DND-41 (cell line): ENCODE results near the gene ESRRA.

Experiments
- ATAC-seq: fragments of 200-7000 bp; cut with Tn5 transposase; 3 replicates; pipeline ENCODE4 v1.9.1; 2021; ENCODE audit warnings: low read depth; ENCODE audit not compliant: insufficient read depth
- DNase-seq: peaks from one replicate; pipeline ENCODE4 v3.0.0-alpha.2; 2020
- H2AFZ ChIP-seq: 2 replicates; pipeline ENCODE4 v1.6.0; 2012; ENCODE audit warnings: low read depth, low read length
- H3K27ac ChIP-seq: 2 replicates; pipeline ENCODE4 v1.5.1; 2012; ENCODE audit warnings: low read length, inconsistent platforms
- H3K27me3 ChIP-seq: fragments of 200-600 bp; sonication (generic); 2 replicates; pipeline ENCODE4 v1.6.0; 2012; ENCODE audit warnings: low read length, mild to moderate bottlenecking, inconsistent platforms; ENCODE audit not compliant: insufficient read depth, poor library complexity
- H3K36me3 ChIP-seq: 2 replicates; pipeline ENCODE4 v1.5.1; 2012; ENCODE audit warnings: low read length, inconsistent platforms; ENCODE audit not compliant: insufficient read depth
- H3K4me1 ChIP-seq: 2 replicates; pipeline ENCODE4 v1.5.1; 2012; ENCODE audit warnings: mild to moderate bottlenecking, low read length; ENCODE audit not compliant: insufficient read depth
- H3K4me2 ChIP-seq: 2 replicates; pipeline ENCODE4 v1.6.0; 2012; ENCODE audit warnings: mild to moderate bottlenecking, moderate library complexity, low read length, inconsistent platforms; ENCODE audit not compliant: insufficient read depth
- H3K4me3 ChIP-seq, 2 experiments: fragments of 200-600 bp in 1 of 2; shearing (Covaris generic) in 1 of 2; 2 replicates each; pipeline ENCODE4 v1.5.1; 2012 to 2016; ENCODE audit warnings: inconsistent platforms in 2 of 2, low read length in 2 of 2, mild to moderate bottlenecking in 2 of 2, low read depth in 1 of 2, moderate library complexity in 1 of 2
- H3K79me2 ChIP-seq: 2 replicates; pipeline ENCODE4 v1.6.0; 2012; ENCODE audit warnings: low read length, inconsistent platforms; ENCODE audit not compliant: insufficient read depth
- H3K9ac ChIP-seq: 2 replicates; pipeline ENCODE4 v1.6.0; 2012; ENCODE audit warnings: low read depth, mild to moderate bottlenecking, inconsistent platforms, low read length, moderate library complexity
- H3K9me3 ChIP-seq: 2 replicates; pipeline ENCODE4 v1.5.1; 2012; ENCODE audit warnings: low read length, moderate library complexity, mild to moderate bottlenecking, inconsistent platforms; ENCODE audit not compliant: insufficient read depth, severe bottlenecking
- H4K20me1 ChIP-seq: 2 replicates; pipeline ENCODE4 v1.6.0; 2012; ENCODE audit warnings: low read length; ENCODE audit not compliant: insufficient read depth
- CTCF ChIP-seq: IDR thresholded peaks from 2 replicates; pipeline ENCODE4 v1.5.1; 2012; ENCODE audit warnings: borderline replicate concordance, low read length, moderate library complexity, mild to moderate bottlenecking; ENCODE audit not compliant: poor library complexity, severe bottlenecking; ENCODE audit errors: extremely low read depth
- EZH2 ChIP-seq: IDR thresholded peaks from 3 replicates; pipeline ENCODE4 v1.6.1; 2012; ENCODE audit warnings: borderline replicate concordance, low read depth, mild to moderate bottlenecking, moderate library complexity, low read length, inconsistent platforms; ENCODE audit not compliant: severe bottlenecking

ESRRA gene

GRCh38 chr11:64341429-64341828, 36.1 kb downstream of the ESRRA start:
- no peaks in the 10 kb centered on the region for H3K79me2 ChIP-seq
- no peak overlapping the region for H3K4me3 ChIP-seq
- no peak for ATAC-seq
- no peak overlapping the region for H2AFZ ChIP-seq
- H3K9ac ChIP-seq, result no peak overlapping the region
- no peaks in the 10 kb centered on the region; the same call in 1 of the 2 replicates for H4K20me1 ChIP-seq
- peaks cover 11% of the 10 kb centered on the region for H3K4me1 ChIP-seq
- DNase-seq, result no peak
- H3K36me3 ChIP-seq, result no peaks in the 10 kb centered on the region
- no peaks in the 10 kb centered on the region for H3K27me3 ChIP-seq
- no peak overlapping the region for H3K4me2 ChIP-seq
- no peak overlapping the region for H3K27ac ChIP-seq
- TF ChIP-seq CTCF (no peak), EZH2 (no peak)
- no peaks in the 10 kb centered on the region for H3K9me3 ChIP-seq

- H3K4me1 ChIP-seq, result peaks cover 11% of the 10 kb centered on the region
- H3K36me3 ChIP-seq, result no peaks in the 10 kb centered on the region
- H3K4me3 ChIP-seq, result no peak overlapping the region
- no peaks in the 10 kb centered on the region for H3K27me3 ChIP-seq
- H3K9me3 ChIP-seq, result no peaks in the 10 kb centered on the region
- no peaks in the 10 kb centered on the region for H3K79me2 ChIP-seq
- no peak for DNase-seq
- H2AFZ ChIP-seq, result no peak overlapping the region
- ATAC-seq, result no peak
- H3K4me2 ChIP-seq, result no peak overlapping the region
- no peak overlapping the region for H3K9ac ChIP-seq
- H3K27ac ChIP-seq, result no peak overlapping the region
- no peaks in the 10 kb centered on the region; the same call in 1 of the 2 replicates for H4K20me1 ChIP-seq
- TF ChIP-seq CTCF, result no peak
- no peak for TF ChIP-seq EZH2
Observed at GRCh38 chr11:64341851-64342791, 36.8 kb downstream of the ESRRA start.

GRCh38 chr11:64342869-64343745, 37.8 kb downstream of the ESRRA start:
- Histone ChIP-seq H3K36me3 (no peaks in the 10 kb centered on the region), H3K4me3 (no peak overlapping the region), H3K79me2 (no peaks in the 10 kb centered on the region), H3K4me2 (no peak overlapping the region), H3K4me1 (peaks cover 11% of the 10 kb centered on the region), H3K27me3 (no peaks in the 10 kb centered on the region), H4K20me1 (no peaks in the 10 kb centered on the region; the same call in 1 of the 2 replicates), H3K27ac (no peak overlapping the region), H3K9ac (no peak overlapping the region), H3K9me3 (no peaks in the 10 kb centered on the region), H2AFZ (no peak overlapping the region)
- ATAC-seq, result no peak
- DNase-seq, result no peak
- TF ChIP-seq CTCF, result no peak
- TF ChIP-seq EZH2, result no peak
